ENCODE data around the gene C2orf92. TPM values are rescaled to one million over a fixed set of nuclear protein-coding genes. Genes with fewer than 3 reads are reported as not detected.
A peak's percentile ranks its signal among the peaks of the same experiment; 100 is the strongest.
"Not testable (repeated sequence)": the region's sequence is repeated elsewhere in the genome, so short reads cannot be mapped to it uniquely, and the experiment has no call there.

C2orf92 gene
- total and polyA plus RNA-seq, 12 donors, result 0.83 to 25.4 (median 2.9) TPM

DNA sequence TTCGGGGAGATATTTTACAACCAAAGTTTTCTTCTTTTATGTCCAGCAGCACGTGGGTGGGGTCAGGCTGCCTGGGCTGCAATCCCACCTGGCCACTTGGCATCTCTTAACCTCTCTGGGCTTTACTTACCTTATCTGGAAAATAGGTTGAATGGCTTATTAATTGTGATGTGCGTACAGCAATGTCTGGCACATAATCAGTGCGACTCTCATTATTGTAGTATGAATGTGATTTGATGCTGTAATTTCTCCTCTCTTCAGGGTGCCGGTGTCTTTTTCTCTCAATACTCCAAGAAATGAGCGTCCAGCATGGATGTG lies 41.8 kb downstream of the C2orf92 start:
- Histone ChIP-seq H3K4me3 (no peak overlapping the region), H3K27me3 (no peaks in the 10 kb centered on the region), H3K9me3 (no peaks in the 10 kb centered on the region), H3K27ac (no peak overlapping the region), H3K36me3 (no peaks in the 10 kb centered on the region), H3K4me1 (peaks cover 0 to 18% (median 6%) of the 10 kb centered on the region in 9 donors)
- DNase-seq (no peak), ATAC-seq (no peak)
- TF ChIP-seq, protein P1, sequence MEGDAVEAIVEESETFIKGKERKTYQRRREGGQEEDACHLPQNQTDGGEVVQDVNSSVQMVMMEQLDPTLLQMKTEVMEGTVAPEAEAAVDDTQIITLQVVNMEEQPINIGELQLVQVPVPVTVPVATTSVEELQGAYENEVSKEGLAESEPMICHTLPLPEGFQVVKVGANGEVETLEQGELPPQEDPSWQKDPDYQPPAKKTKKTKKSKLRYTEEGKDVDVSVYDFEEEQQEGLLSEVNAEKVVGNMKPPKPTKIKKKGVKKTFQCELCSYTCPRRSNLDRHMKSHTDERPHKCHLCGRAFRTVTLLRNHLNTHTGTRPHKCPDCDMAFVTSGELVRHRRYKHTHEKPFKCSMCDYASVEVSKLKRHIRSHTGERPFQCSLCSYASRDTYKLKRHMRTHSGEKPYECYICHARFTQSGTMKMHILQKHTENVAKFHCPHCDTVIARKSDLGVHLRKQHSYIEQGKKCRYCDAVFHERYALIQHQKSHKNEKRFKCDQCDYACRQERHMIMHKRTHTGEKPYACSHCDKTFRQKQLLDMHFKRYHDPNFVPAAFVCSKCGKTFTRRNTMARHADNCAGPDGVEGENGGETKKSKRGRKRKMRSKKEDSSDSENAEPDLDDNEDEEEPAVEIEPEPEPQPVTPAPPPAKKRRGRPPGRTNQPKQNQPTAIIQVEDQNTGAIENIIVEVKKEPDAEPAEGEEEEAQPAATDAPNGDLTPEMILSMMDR (IDR thresholded peaks at IDR 0.05), result no peak
- intact Hi-C loops (cut with DNase I), result loop anchor here in 3 of 10 donors (5.0 to 10.0 kb wide), 3 partner anchors 36 to 673 kb away; no protein-coding TSS in a partner anchor
- 89 to 92% methylated on average over 6 of the region's 6 CpGs for WGBS, 2 donors

DNA sequence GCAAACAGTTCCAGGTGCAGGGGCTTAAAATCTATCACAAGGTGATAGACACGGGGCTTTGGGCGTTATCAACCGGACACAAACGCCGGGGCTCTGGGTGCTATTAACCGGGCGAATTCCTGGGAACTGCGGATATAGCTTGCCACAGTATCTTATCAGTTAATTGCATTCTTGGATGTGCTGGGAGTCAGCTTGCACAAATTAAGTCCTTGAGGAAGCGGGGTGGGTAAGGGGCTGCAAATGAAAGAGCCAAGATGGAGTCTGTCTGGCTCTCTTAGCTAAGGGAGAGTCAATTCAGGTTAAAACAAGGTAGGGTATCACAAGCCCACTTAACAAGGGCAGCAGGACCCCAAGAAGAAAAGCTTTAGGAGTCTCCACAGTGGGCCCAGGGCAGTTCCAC lies 42.7 kb downstream of the C2orf92 start:
- intact Hi-C loops (cut with DNase I), result loop anchor here in 3 of 10 donors (5.0 to 10.0 kb wide), 3 partner anchors 35 to 673 kb away; no protein-coding TSS in a partner anchor
- H3K4me3 ChIP-seq, H3K36me3 ChIP-seq, H3K9me3 ChIP-seq, ATAC-seq, H3K27me3 ChIP-seq, DNase-seq: not testable (repeated sequence)
- peaks cover 0 to 18% (median 6%) of the 10 kb centered on the region in 9 donors for H3K4me1 ChIP-seq
- peak overlapping the region in 1 of 10 donors; percentile 80 for H3K27ac ChIP-seq
- 59 to 63% methylated on average over 9 of the region's 9 CpGs for WGBS, 2 donors

DNA sequence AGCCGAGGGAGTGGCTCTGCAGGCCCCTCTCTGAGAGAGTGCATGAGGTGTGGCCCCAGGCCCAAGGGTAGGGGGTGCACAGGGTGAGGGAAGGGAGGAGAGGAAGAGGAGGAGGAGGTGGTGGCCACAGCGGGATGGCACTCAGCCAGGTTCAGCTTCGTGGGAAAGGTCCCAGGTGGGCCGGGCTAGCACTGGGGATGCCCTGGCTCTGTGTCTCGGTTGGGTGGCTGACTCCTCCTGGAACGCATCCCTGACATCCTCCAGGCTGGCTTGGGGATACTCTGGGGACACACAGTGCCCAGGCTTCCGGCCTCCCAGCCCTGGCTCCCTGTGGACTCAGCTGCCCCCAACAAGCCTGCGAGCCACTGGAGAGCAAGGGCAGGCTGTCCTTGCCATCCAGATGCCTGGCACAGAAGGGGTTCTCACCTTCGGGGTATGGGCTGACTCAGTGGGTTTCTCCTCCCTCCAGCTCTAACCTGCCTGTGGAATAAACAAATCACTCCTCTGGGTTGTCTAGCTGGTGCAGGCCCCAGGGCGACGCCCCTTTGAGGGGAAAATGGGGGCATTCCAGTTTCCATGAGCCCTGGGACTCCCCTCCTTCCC lies 43.3 kb downstream of the C2orf92 start:
- ATAC-seq (peak in 3 of 8 donors; percentile 6 to 9 (median 7)), DNase-seq (no peak)
- no peaks in the 10 kb centered on the region for H3K36me3 ChIP-seq
- H3K4me3 ChIP-seq, result peak overlapping the region in 1 of 10 donors; percentile 51
- intact Hi-C loops (cut with DNase I), result loop anchor here in 3 of 10 donors (5.0 to 10.0 kb wide), 3 partner anchors 35 to 672 kb away; no protein-coding TSS in a partner anchor
- peak overlapping the region in 2 of 10 donors; percentile 4 to 80 for H3K27ac ChIP-seq
- WGBS, 2 donors, result 64 to 69% methylated on average over 11 of the region's 11 CpGs
- peaks cover 0 to 18% (median 6%) of the 10 kb centered on the region in 9 donors for H3K4me1 ChIP-seq
- TF ChIP-seq, protein P1 (IDR thresholded peaks at IDR 0.05), result no peak
- no peaks in the 10 kb centered on the region for H3K27me3 ChIP-seq
- no peaks in the 10 kb centered on the region for H3K9me3 ChIP-seq

DNA sequence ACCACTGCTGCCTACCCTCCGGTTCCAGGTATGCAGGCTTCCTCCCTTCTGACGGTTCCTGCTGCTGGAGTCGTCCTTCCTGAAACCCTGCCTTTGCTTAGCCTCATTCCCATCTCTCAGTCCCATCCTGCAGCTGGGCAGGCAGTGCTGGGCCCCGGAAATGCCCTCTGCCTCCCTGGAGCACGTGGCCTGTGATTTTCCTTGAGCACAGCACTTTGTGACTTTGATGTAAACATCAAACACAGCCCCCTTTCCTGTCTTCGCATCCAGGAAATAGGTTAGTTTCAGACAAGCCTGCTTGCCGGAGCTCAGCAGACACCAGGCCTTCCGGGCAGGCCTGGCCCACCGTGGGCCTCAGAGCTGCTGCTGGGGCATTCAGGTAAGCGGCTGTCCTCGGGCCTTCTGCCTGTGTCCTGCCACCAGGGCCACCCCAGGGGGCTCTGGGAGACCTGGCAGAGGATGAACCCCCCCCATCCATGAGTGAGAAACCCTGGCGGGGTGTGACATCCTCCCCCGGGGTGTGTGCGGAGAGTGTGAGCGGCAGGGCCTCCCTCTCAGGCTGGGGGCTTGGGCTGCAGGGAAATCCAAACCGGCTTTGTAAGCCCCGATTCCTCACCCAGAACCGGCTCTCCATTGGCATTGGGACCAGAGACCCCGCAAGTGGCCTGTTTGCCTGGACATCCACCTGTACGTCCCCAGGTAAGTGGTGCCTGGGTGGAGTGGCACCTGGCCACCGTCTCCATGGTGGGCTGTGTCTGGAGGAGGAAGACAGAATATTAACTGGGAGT lies 44.0 kb downstream of the C2orf92 start, which contains the start of gene ZAP70:
TSS of gene ZAP70 (plus strand) at position 281 of the 788 bp plus-strand sequence. CDS start 10,461 bp downstream, outside the sequence.
- peak within 1 kb of the TSS in 2 of 10 donors; percentile 1 to 51 for H3K4me3 ChIP-seq
- DNase-seq (no peak), ATAC-seq (peak in 1 of 8 donors; percentile 9)
- H3K9me3 ChIP-seq, result no peaks in the 10 kb centered on the region
- no peaks in the 10 kb centered on the region for H3K36me3 ChIP-seq
- no peaks in the 10 kb centered on the region for H3K27me3 ChIP-seq
- peak within 1 kb of the TSS in 2 of 10 donors; percentile 4 to 80 for H3K27ac ChIP-seq
- TF ChIP-seq, protein P1 (IDR thresholded peaks at IDR 0.05), result no peak
- peaks cover 0 to 18% (median 6%) of the 10 kb centered on the region in 9 donors for H3K4me1 ChIP-seq
- 76 to 81% methylated on average over 21 of the region's 21 CpGs for WGBS, 2 donors
- intact Hi-C loops (cut with DNase I), result loop anchor here in 3 of 10 donors (5.0 to 10.0 kb wide), 3 partner anchors 34 to 671 kb away; no protein-coding TSS in a partner anchor
